GM12873 (cell line): ENCODE measurements around the gene LDLR.

ENCODE experiments used
- TF ChIP-seq, protein P1 (sequence below): IDR thresholded peaks from 2 replicates; pipeline ENCODE4 v1.5.1; 2012; ENCODE audit warnings: low read depth, mild to moderate bottlenecking, moderate library complexity, low read length, control low read depth; ENCODE audit not compliant: insufficient read depth; ENCODE audit errors: missing control alignments

The LDLR gene

DNA sequence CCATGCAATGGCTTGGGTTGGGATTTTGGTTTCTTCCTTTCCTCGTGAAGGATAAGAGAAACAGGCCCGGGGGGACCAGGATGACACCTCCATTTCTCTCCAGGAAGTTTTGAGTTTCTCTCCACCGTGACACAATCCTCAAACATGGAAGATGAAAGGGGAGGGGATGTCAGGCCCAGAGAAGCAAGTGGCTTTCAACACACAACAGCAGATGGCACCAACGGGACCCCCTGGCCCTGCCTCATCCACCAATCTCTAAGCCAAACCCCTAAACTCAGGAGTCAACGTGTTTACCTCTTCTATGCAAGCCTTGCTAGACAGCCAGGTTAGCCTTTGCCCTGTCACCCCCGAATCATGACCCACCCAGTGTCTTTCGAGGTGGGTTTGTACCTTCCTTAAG, 42.2 kb downstream of the LDLR start:
- TF ChIP-seq, protein P1, sequence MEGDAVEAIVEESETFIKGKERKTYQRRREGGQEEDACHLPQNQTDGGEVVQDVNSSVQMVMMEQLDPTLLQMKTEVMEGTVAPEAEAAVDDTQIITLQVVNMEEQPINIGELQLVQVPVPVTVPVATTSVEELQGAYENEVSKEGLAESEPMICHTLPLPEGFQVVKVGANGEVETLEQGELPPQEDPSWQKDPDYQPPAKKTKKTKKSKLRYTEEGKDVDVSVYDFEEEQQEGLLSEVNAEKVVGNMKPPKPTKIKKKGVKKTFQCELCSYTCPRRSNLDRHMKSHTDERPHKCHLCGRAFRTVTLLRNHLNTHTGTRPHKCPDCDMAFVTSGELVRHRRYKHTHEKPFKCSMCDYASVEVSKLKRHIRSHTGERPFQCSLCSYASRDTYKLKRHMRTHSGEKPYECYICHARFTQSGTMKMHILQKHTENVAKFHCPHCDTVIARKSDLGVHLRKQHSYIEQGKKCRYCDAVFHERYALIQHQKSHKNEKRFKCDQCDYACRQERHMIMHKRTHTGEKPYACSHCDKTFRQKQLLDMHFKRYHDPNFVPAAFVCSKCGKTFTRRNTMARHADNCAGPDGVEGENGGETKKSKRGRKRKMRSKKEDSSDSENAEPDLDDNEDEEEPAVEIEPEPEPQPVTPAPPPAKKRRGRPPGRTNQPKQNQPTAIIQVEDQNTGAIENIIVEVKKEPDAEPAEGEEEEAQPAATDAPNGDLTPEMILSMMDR: no peak

DNA sequence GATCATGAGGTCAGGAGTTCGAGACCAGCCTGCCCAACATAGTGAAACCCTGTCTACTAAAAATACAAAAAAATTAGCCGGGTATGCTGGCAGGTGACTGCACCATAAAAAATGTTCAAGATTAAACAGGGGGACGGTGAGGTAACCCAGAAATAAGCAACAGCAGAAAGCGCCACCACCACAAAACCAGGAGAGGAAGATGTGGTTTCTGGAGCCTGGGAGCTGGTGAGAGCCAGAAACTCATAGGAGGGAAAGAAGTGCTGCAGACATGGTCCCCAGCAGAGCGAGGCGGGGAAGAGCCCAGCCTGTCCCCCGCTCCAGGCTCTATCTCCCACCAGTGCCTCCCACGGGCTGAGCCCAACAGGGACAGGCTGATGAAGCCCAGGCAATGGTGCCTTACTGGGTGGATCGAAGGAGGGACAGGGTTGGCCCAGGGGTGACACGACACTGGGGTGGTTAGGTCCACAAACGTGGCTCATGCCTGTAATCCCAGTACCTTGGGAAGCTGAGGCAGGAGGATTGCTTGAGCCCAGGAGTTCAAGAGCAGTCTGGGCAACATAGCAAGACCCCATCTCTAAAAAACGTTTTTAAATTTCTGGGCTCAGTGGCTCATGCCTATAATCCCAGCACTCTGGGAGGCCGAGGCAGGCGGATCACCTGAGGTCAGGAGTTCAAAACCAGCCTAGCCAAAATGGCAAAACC, 47.3 kb downstream of the LDLR start:
- TF ChIP-seq, protein P1: no peak

DNA sequence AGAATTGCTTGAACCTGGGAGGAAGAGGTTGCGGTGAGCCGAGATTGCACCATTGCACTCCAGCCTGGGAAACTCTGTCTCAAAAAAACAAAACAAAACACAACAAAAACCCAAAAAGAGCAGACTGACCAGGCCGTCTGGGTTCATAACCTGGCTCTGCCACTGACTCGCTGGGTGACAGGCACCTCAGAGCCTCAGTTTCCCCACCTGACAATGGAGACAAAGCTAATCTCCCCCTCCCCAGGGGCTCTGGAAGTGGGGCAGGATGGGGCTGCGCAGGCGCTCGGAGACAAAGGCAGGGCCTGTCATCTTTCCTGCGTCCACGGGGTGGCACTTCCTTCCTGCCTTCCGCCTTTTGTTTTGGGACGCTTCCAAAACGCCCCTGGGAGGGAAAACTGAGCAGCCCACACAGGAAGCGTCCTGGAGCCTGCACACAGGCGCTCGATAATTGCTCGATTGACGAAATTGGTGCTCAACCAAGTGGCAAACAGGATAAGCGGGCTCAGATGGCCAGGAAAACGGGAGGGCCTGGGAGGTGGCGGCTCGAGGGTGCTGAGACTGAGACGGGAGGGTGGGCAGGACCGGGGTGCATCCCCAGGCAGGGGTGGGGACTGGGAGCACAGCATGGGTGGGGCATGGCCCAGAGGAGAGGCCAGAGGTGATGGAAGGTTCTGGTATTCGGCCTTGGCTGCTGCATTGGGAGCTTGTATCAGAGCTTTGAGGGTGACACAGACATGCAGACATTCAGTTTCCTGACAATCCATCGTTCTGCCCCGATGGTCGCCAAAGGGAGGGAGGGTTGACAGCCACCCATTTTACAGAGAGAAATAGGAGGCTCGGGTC, 48.5 kb downstream of the LDLR start:
- TF ChIP-seq, protein P1: peak; percentile 80

DNA sequence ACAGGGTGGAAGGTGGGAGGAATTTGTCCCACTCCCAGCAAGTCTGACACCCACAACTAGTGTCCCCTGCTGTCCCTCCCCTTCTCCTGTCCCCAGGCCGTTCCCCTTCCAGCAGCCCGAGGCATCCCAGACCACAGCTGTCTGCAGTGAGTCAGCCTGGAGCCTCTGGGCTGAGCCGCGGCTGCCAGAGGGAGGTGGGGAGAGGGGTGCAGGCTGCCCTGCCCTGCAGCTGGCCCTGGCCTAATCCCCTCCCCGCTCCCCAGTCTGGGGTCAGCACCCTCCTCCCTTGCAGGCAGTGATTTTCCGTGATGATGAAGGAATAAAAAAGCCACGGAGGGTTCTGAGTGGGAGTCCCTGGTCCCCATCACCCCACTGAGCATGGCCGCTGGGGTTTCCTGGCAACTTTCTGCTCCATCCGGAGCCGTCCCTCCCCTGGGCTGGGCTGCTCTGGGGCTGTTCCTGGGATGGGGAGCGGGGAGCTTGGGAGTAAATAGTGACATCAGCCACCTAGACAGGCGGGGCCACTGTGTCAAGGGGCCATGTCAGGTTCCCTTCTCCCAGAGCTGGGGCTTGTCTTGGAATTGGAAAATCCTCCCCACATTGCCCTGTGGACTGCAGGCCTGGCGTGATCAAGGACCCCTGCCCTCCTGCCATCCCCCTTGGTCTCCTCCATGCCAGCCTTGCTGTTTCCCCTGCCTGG, 49.5 kb downstream of the LDLR start:
- TF ChIP-seq, protein P1: no peak

DNA sequence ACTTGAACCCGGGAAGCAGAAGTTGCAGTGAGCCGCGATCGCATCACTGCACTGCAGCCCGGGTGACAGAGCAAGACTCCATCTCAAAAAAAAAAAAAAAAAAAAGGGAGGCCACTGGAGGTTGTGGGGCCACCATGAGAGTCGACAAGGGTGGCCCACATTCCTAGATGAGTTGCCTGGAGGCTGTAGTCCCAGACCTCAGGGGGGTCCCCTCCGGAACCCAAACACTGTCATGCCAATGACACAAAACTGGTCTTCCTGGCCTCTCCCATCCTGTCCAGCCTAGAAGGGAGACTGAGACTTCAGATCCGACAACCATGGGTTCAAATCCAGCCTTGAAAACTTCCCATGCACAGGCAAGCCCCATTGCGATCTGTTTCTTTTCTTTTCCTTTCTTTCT, 51.6 kb downstream of the LDLR start:
- TF ChIP-seq, protein P1: no peak

DNA sequence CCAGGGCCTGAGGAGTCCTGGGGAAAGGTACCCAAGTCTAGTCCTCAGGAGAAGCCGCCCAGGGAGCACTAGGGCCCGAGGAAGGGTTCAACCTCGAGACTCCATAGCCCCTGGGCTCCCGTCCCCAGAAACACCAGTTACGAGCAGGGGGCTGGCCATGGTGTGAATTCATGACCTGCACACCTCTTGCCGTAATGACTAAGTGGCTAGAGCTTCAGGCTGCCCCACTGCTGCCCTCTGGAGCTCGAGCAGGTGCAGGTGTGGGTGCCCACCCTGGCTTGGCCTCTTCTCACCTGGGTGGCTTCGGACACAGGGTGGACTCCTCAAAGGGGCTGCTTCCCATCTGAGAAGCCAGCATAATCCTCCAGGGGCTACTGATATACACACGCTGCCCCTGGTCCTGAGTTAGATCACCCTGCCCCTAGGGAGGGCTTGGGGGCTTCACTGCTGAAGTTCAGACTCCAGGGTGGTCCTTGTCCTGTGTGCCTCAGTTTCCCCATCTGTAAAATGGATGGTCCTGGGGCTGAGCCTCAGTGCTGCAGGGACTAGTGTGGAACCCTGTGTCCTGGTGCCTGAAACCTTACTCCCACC, 52.8 kb downstream of the LDLR start:
- TF ChIP-seq, protein P1: no peak
